Liver (tissue), 9 donors: ENCODE results near the gene TET2. TPM values are rescaled to one million over a fixed set of nuclear protein-coding genes. Genes with fewer than 3 reads are reported as not detected.

Source experiments
- DNase-seq: peaks from one replicate; pipeline ENCODE4 v3.0.0-alpha.2; 2017; ENCODE audit warnings: low spot score
- H3K27ac ChIP-seq, 2 donors: one replicate each; pipeline ENCODE4 v1.7.0; 2013; ENCODE audit warnings: inconsistent platforms in 2 of 2, low read length in 2 of 2, control low read depth in 1 of 2, low read depth in 1 of 2, mild to moderate bottlenecking in 1 of 2
- H3K27me3 ChIP-seq, 4 donors: one replicate each; pipeline versions ENCODE4 v1.6.1 to v1.7.0; 2013; ENCODE audit warnings: low read length in 3 of 4, inconsistent platforms in 1 of 4, mild to moderate bottlenecking in 1 of 4, moderate library complexity in 1 of 4; ENCODE audit not compliant: control insufficient read depth in 4 of 4, insufficient read depth in 4 of 4
- H3K36me3 ChIP-seq, 4 donors: one replicate each; pipeline versions ENCODE4 v1.6.1 to v1.7.0; 2013; ENCODE audit warnings: low read length in 3 of 4, mild to moderate bottlenecking in 3 of 4, low read depth in 1 of 4, moderate library complexity in 1 of 4; ENCODE audit not compliant: control insufficient read depth in 4 of 4, insufficient read depth in 3 of 4
- H3K4me1 ChIP-seq, 4 donors: one replicate each; pipeline versions ENCODE4 v1.6.1 to v1.7.0; 2013; ENCODE audit warnings: low read length in 3 of 4, mild to moderate bottlenecking in 3 of 4, moderate library complexity in 1 of 4; ENCODE audit not compliant: control insufficient read depth in 4 of 4, insufficient read depth in 4 of 4
- H3K4me3 ChIP-seq, 3 donors: one replicate each; pipeline versions ENCODE4 v1.6.1 to v1.7.0; 2013; ENCODE audit warnings: low read length in 3 of 3, control low read depth in 1 of 3, low read depth in 1 of 3, mild to moderate bottlenecking in 1 of 3
- H3K9ac ChIP-seq, 2 donors: one replicate each; pipeline ENCODE4 v1.7.0; 2013; ENCODE audit warnings: low read length in 2 of 2, mild to moderate bottlenecking in 2 of 2, moderate library complexity in 2 of 2, control low read depth in 1 of 2, low read depth in 1 of 2
- H3K9me3 ChIP-seq, 4 donors: one replicate each; pipeline versions ENCODE4 v1.6.1 to v1.7.0; 2013; ENCODE audit warnings: low read length in 3 of 4; ENCODE audit not compliant: control insufficient read depth in 4 of 4
- ATF3 ChIP-seq: IDR thresholded peaks from 2 replicates; pipeline ENCODE4 v1.6.1; 2016; ENCODE audit warnings: antibody characterized with exemption
- EGR1 ChIP-seq, 2 donors: IDR thresholded peaks; 2 replicates each; pipeline ENCODE4 v1.6.1; 2016 to 2018; ENCODE audit warnings: antibody characterized with exemption in 2 of 2, low read depth in 2 of 2
- FOXA2 ChIP-seq: IDR thresholded peaks from 2 replicates; pipeline ENCODE4 v1.6.1; 2016; ENCODE audit warnings: antibody characterized with exemption
- GABPA ChIP-seq, 2 donors: IDR thresholded peaks in 1 of 2; conservative IDR thresholded peaks in 1 of 2; 2 replicates each; pipeline ENCODE4 v1.6.1; 2016; ENCODE audit warnings: antibody characterized with exemption in 2 of 2, mild to moderate bottlenecking in 1 of 2, moderate library complexity in 1 of 2
- HNF4A ChIP-seq, 2 donors: conservative IDR thresholded peaks; 2 replicates each; pipeline ENCODE4 v1.6.1; 2016; ENCODE audit warnings: antibody characterized with exemption in 2 of 2, mild to moderate bottlenecking in 2 of 2
- JUND ChIP-seq, 2 donors: IDR thresholded peaks; 2 replicates each; pipeline ENCODE4 v1.6.1; 2016; ENCODE audit warnings: antibody characterized with exemption in 2 of 2
- MAX ChIP-seq: IDR thresholded peaks from 2 replicates; pipeline ENCODE4 v1.6.1; 2016; ENCODE audit warnings: antibody characterized with exemption
- NR2F2 ChIP-seq: IDR thresholded peaks from 2 replicates; pipeline ENCODE4 v1.6.1; 2016; ENCODE audit warnings: antibody characterized with exemption
- RAD21 ChIP-seq, 2 donors: IDR thresholded peaks; 2 replicates each; pipeline ENCODE4 v1.6.1; 2016; ENCODE audit warnings: antibody characterized with exemption in 2 of 2, mild to moderate bottlenecking in 2 of 2
- REST ChIP-seq: IDR thresholded peaks from 2 replicates; pipeline ENCODE4 v1.6.1; 2016; ENCODE audit warnings: antibody characterized with exemption, mild to moderate bottlenecking
- RXRA ChIP-seq, 2 donors: IDR thresholded peaks; 2 replicates each; pipeline ENCODE4 v1.6.1; 2017 to 2018; ENCODE audit warnings: antibody characterized with exemption in 2 of 2, mild to moderate bottlenecking in 1 of 2
- SP1 ChIP-seq: IDR thresholded peaks from 2 replicates; pipeline ENCODE4 v1.6.1; 2018; ENCODE audit warnings: antibody characterized with exemption, mild to moderate bottlenecking
- YY1 ChIP-seq: IDR thresholded peaks from 2 replicates; pipeline ENCODE4 v1.6.1; 2016; ENCODE audit warnings: antibody characterized with exemption, mild to moderate bottlenecking
- ZBTB33 ChIP-seq: IDR thresholded peaks from 2 replicates; pipeline ENCODE4 v1.6.1; 2016; ENCODE audit warnings: antibody characterized with exemption
- WGBS: extraction: QIAGEN DNeasy Blood & Tissue Kit; methylation state at CpG from one replicate; pipeline ENCODE4 v1.1.7; 2013; 5-methylcytosine and 5-hydroxymethylcytosine counted together
- polyA plus RNA-seq, 2 donors: library from polyadenylated mRNA; stranded (reverse) in 1 of 2; unstranded in 1 of 2; fragments of 200-250 nt in 1 of 2; fragments of >200 nt in 1 of 2; fragmentation: Nextera tagmentation in 1 of 2; extraction: Ambion mirVana in 1 of 2; gene quantifications; one replicate each; pipeline versions ENCODE4 v1.2.1 to v1.2.3, GENCODE V29; 2013 to 2015
- total RNA-seq, 2 donors: library from RNA; depleted of rRNA; stranded (reverse); fragments of >200 nt; gene quantifications; one replicate each; pipeline ENCODE4 v1.2.3, GENCODE V29; 2014
- donor health status: healthy.
- donor health status: healthy.
- donor health status: healthy.
- donor health status: healthy.
- donor health status: healthy.

Gene TET2
- total and polyA plus RNA-seq, 4 donors, result 0.88 to 8.4 (median 5.5) TPM

DNA sequence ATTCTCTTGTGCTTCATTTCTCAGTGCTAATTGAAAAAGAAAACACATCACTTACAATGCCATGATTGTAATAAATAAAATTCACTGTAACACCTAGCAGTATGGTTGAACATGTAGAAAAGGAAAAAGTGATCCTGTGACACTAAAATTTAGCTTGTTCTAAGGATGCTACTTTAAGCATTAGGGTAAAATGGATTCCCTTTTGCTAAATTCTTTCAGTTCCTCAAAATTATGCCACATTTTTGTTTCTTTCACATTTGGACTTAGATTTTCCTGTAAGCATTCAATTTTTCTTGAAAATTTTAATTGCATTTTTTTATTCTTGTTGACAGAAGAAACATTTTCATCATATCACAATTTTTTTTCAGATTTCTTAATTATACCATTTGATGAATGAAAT lies 19.4 kb downstream of the TET2 start:
- no peak for DNase-seq
- TF ChIP-seq GABPA (IDR thresholded peaks at IDR 0.05 in 1 of 2, conservative IDR thresholded peaks at IDR 0.05 in 1 of 2) (no peak), ZBTB33 (no peak), YY1 (no peak), EGR1 (IDR thresholded peaks at IDR 0.05; ENCODE audit: low read depth in 2 of 2) (no peak), RAD21 (IDR thresholded peaks at IDR 0.05) (no peak), RXRA (IDR thresholded peaks at IDR 0.05) (no peak), REST (no peak), HNF4A (conservative IDR thresholded peaks at IDR 0.05) (no peak), SP1 (no peak), ATF3 (no peak)

GRCh38 chr4:105170711-105171110 lies 24.0 kb downstream of the TET2 start:
- no peak for DNase-seq
- Histone ChIP-seq H3K36me3 (no peaks in the 10 kb centered on the region), H3K4me3 (no peak overlapping the region), H3K27me3 (no peaks in the 10 kb centered on the region), H3K27ac (no peak overlapping the region), H3K4me1 (peaks cover 5 to 30% (median 11%) of the 10 kb centered on the region in 4 donors), H3K9ac (no peak overlapping the region), H3K9me3 (no peaks in the 10 kb centered on the region)
- 92% methylated on average over 4 of the region's 4 CpGs for WGBS
- TF ChIP-seq EGR1 (IDR thresholded peaks at IDR 0.05; ENCODE audit: low read depth in 2 of 2) (no peak), NR2F2 (no peak), RAD21 (IDR thresholded peaks at IDR 0.05) (no peak), HNF4A (conservative IDR thresholded peaks at IDR 0.05) (no peak), FOXA2 (no peak), ZBTB33 (no peak), GABPA (IDR thresholded peaks at IDR 0.05 in 1 of 2, conservative IDR thresholded peaks at IDR 0.05 in 1 of 2) (no peak), YY1 (no peak), JUND (IDR thresholded peaks at IDR 0.05) (no peak), MAX (no peak)

More for the DNA sequence above, 19.4 kb downstream of the TET2 start:
- Histone ChIP-seq H3K27me3 (no peaks in the 10 kb centered on the region), H3K9me3 (no peaks in the 10 kb centered on the region), H3K9ac (no peak overlapping the region), H3K4me1 (peaks cover 0 to 8% (median under 1%) of the 10 kb centered on the region in 4 donors), H3K27ac (no peak overlapping the region), H3K36me3 (no peaks in the 10 kb centered on the region), H3K4me3 (no peak overlapping the region)
